K562 (cell line): ENCODE measurements around the gene SESN2. TPM values are rescaled to one million over a fixed set of nuclear protein-coding genes. Genes with fewer than 3 reads are reported as not detected.
A peak's percentile ranks its signal among the peaks of the same experiment; 100 is the strongest.

ENCODE experiments used
- ATAC-seq: fragments of 200-7000 bp; cut with Tn5 transposase; 3 replicates; pipeline ENCODE4 v1.9.1; 2020; ENCODE audit warnings: moderate library complexity
- BruUV-seq: library from RNA; stranded (reverse); fragments of 400-500 nt; replicated peaks from 2 replicates; lab custom pipeline; 2021; lab: Mats Ljungman, UMichigan
- CTCF ChIA-PET: fragments of 300-600 bp; formaldehyde crosslinking; extraction: SDS; loops from one replicate; lab custom pipeline; 2021; ENCODE audit warnings: low intra/inter-chr PET ratio; lab: Yijun Ruan, JAX
- POLR2A ChIA-PET: fragments of 300-600, 350-650 bp; sonication (Branson Sonifier 250); formaldehyde crosslinking; extraction: SDS; loops from one replicate; lab custom pipeline; 2021; ENCODE audit warnings: antibody characterized with exemption, inconsistent platforms; lab: Yijun Ruan, JAX
- DNase-seq, 4 experiments: peaks; one replicate each; pipeline versions ENCODE4 v3.0.0 to v3.0.0-alpha.2; 2011 to 2018; ENCODE audit warnings: low spot score in 3 of 4, mixed read lengths in 3 of 4; ENCODE audit errors: extremely low read depth in 1 of 4
- FAIRE-seq: peaks from 2 replicates; lab custom pipeline; 2011; peaks lifted over from hg19 to GRCh38; lab: Jason Lieb, UNC
- H2AFZ ChIP-seq: 2 replicates; pipeline ENCODE4 v1.6.0; 2011; ENCODE audit warnings: low read depth, low read length, control low read depth, inconsistent platforms
- H3K27ac ChIP-seq: fragments of 200-600 bp; 3 replicates; pipeline ENCODE4 v1.8.0; 2011; ENCODE audit warnings: low read depth, mild to moderate bottlenecking, control low read depth, inconsistent platforms, low read length, moderate library complexity, mixed read lengths; ENCODE audit errors: extremely low read depth
- H3K27me3 ChIP-seq, 2 experiments: fragments of 300-600 bp in 1 of 2; 2 replicates in 1 of 2; 3 replicates in 1 of 2; pipeline versions ENCODE4 v1.6.0 to v1.8.0; 2011; ENCODE audit warnings: inconsistent platforms in 2 of 2, low read length in 2 of 2, mild to moderate bottlenecking in 1 of 2, mixed read lengths in 1 of 2, moderate library complexity in 1 of 2; ENCODE audit not compliant: control insufficient read depth in 2 of 2, insufficient read depth in 2 of 2
- H3K36me3 ChIP-seq: fragments of 300-600 bp; 3 replicates; pipeline ENCODE4 v1.8.0; 2011; ENCODE audit warnings: mild to moderate bottlenecking, low read length, inconsistent platforms; ENCODE audit not compliant: control insufficient read depth, insufficient read depth
- H3K4me1 ChIP-seq, 2 experiments: fragments of 200-600 bp in 1 of 2; replicated peaks in 1 of 2; 2 replicates in 1 of 2; 3 replicates in 1 of 2; pipeline versions ENCODE4 v1.5.1 to v1.8.0; 2011; ENCODE audit warnings: inconsistent platforms in 2 of 2, low read length in 2 of 2, mild to moderate bottlenecking in 1 of 2, mixed read lengths in 1 of 2, moderate library complexity in 1 of 2; ENCODE audit not compliant: control insufficient read depth in 2 of 2, insufficient read depth in 2 of 2
- H3K4me2 ChIP-seq: 2 replicates; pipeline ENCODE4 v1.6.1; 2011; ENCODE audit warnings: low read length, control low read depth, inconsistent platforms, mixed read lengths; ENCODE audit not compliant: insufficient read depth
- H3K4me3 ChIP-seq: fragments of 200-600 bp; sonication (generic), shearing (Covaris generic); 2 replicates; pipeline ENCODE4 v1.5.1; 2016; ENCODE audit warnings: control low read depth, inconsistent platforms
- H3K79me2 ChIP-seq: fragments of 200-600 bp; 3 replicates; pipeline ENCODE4 v1.8.0; 2011; ENCODE audit warnings: low read length, inconsistent platforms; ENCODE audit not compliant: control insufficient read depth, insufficient read depth
- H3K9ac ChIP-seq, 2 experiments: 2 replicates each; pipeline versions ENCODE4 v1.6.0 to v1.6.1; 2011; ENCODE audit warnings: low read depth in 2 of 2, low read length in 2 of 2, control low read depth in 1 of 2, inconsistent platforms in 1 of 2, mild to moderate bottlenecking in 1 of 2, mixed read lengths in 1 of 2; ENCODE audit not compliant: insufficient read depth in 1 of 2
- H3K9me1 ChIP-seq: one replicate; pipeline ENCODE4 v1.6.0; 2011; ENCODE audit warnings: inconsistent platforms, mild to moderate bottlenecking, low read length, moderate library complexity; ENCODE audit not compliant: control insufficient read depth, insufficient read depth
- H3K9me3 ChIP-seq: replicated peaks from 2 replicates; pipeline ENCODE4 v1.5.1; 2011; ENCODE audit warnings: low read depth, low read length, inconsistent platforms; ENCODE audit not compliant: control insufficient read depth, insufficient read depth
- H4K20me1 ChIP-seq: replicated peaks from 2 replicates; pipeline ENCODE4 v1.6.1; 2011; ENCODE audit warnings: low read length, inconsistent platforms, mixed read lengths; ENCODE audit not compliant: control insufficient read depth, insufficient read depth
- CHCHD3 ChIP-seq: fragments of 250-450 bp; sonication (Bioruptor Pico); IDR thresholded peaks from 2 replicates; pipeline ENCODE4 v2.1.2; 2022; ENCODE audit warnings: mild to moderate bottlenecking
- FOXP4 ChIP-seq: sonication (generic); formaldehyde crosslinking; IDR thresholded peaks from 2 replicates; pipeline ENCODE4 v1.8.0; 2022; ENCODE audit warnings: mild to moderate bottlenecking, missing genetic modification reagents, borderline replicate concordance
- MEF2A ChIP-seq: IDR thresholded peaks from 2 replicates; pipeline ENCODE4 v1.6.1; 2011; ENCODE audit warnings: low read depth, mild to moderate bottlenecking, low read length, moderate library complexity; ENCODE audit not compliant: control insufficient read depth
- NFATC3 ChIP-seq: fragments of 450-650 bp; IDR thresholded peaks from 2 replicates; pipeline ENCODE4 v1.6.1; 2017; ENCODE audit warnings: mild to moderate bottlenecking
- PCBP1 ChIP-seq: fragments of 200-400 bp; formaldehyde crosslinking; IDR thresholded peaks from 2 replicates; pipeline ENCODE4 v1.6.1; 2018; ENCODE audit warnings: mild to moderate bottlenecking, low read depth, low read length; ENCODE audit not compliant: poor library complexity, severe bottlenecking
- PHB2 ChIP-seq: fragments of 450-650 bp; IDR thresholded peaks from 2 replicates; pipeline ENCODE4 v1.6.1; 2017; ENCODE audit warnings: low read depth
- ZBTB33 ChIP-seq: sonication (generic); formaldehyde crosslinking; IDR thresholded peaks from 2 replicates; pipeline ENCODE4 v1.8.1; 2023; ENCODE audit warnings: mild to moderate bottlenecking, missing genetic modification reagents
- WGBS: fragments of 100-300 bp; shearing (Covaris generic); methylation state at CpG from one replicate; pipeline ENCODE4 v1.1.6; 2016; ENCODE audit warnings: low coverage, mixed read lengths; ENCODE audit not compliant: insufficient coverage; ENCODE audit errors: missing lambda C conversion rate; 5-methylcytosine and 5-hydroxymethylcytosine counted together
- in situ Hi-C: fragments of 300-500 bp; cut with MboI; formaldehyde crosslinking; loops from 4 replicates; pipeline ENCODE4 v1.15.0; 2018; ENCODE audit warnings: inconsistent platforms, mixed read lengths
- intact Hi-C: fragments of 100-400 bp; cut with micrococcal nuclease; formaldehyde crosslinking; loops from 2 replicates; pipeline ENCODE4 v1.14.2; 2022
- polyA plus RNA-seq, 8 experiments: library from polyadenylated mRNA; depleted of rRNA in 4 of 8; stranded (reverse) in 5 of 8; unstranded in 3 of 8; fragments of >200 nt; fragmentation: Nextera tagmentation in 2 of 8; fragmentation: Illumina TruSeq in 1 of 8; extraction: Ambion mirVana in 2 of 8; extraction: Trizol in 1 of 8; gene quantifications; 2 replicates each; pipeline versions ENCODE4 v1.2.1 to v1.2.3, GENCODE V29; 2011 to 2014; ENCODE audit warnings: inconsistent platforms in 1 of 8, missing spikeins in 1 of 8
- total RNA-seq, 7 experiments: library from RNA; depleted of rRNA in 6 of 7; stranded (reverse); fragments of >200 nt in 6 of 7; fragmentation: Illumina TruSeq in 2 of 7; extraction: Trizol in 2 of 7; gene quantifications; 2 replicates each; pipeline versions ENCODE4 v1.2.1 to v1.2.3, GENCODE V29; 2011 to 2021; ENCODE audit warnings: low replicate concordance in 1 of 7
- TF ChIP-seq, protein P1 (sequence below): fragments of 450-650 bp; formaldehyde crosslinking; IDR thresholded peaks from 2 replicates; pipeline ENCODE4 v1.4.0; 2022; ENCODE audit warnings: mild to moderate bottlenecking, moderate library complexity
- TF ChIP-seq, protein P2 (sequence below), 2 experiments: fragments of 450-650 bp in 1 of 2; sonication (generic) in 1 of 2; formaldehyde crosslinking; conservative IDR thresholded peaks; 2 replicates each; pipeline versions ENCODE4 v1.4.0 to v1.8.1; 2020 to 2022; ENCODE audit warnings: mild to moderate bottlenecking in 1 of 2, missing genetic modification reagents in 1 of 2

Gene SESN2
- total and polyA plus RNA-seq, 9 of the 15 experiments (the other 6 are each of a cell fraction or from before 2014, with no cell fraction given) = 3.7 to 71.3 (median 16.8) TPM

DNA sequence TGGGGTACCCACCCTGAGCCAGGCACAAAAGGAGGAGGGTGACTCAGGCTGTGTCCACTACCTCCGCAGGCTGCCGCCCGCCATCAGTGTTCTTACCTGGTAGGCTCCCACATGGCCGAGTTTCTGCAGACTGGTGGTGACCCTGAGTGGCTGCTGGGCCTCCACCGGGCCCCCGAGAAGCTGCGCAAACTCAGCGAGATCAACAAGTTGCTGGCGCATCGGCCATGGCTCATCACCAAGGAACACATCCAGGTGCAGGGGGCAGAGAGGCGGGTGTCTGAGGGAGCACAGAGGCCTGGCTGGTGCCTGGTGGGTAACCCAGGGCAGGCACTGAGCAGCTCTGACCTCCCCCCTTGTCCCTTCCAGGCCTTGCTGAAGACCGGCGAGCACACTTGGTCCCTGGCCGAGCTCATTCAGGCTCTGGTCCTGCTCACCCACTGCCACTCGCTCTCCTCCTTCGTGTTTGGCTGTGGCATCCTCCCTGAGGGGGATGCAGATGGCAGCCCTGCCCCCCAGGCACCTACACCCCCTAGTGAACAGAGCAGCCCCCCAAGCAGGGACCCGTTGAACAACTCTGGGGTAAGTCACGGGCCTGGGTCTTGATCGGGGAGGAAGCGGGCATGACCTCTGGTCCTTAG lies 13.0 kb downstream of the SESN2 start (continued):
- TF ChIP-seq FOXP4 (CRISPR knock-in tag) = no peak

DNA sequence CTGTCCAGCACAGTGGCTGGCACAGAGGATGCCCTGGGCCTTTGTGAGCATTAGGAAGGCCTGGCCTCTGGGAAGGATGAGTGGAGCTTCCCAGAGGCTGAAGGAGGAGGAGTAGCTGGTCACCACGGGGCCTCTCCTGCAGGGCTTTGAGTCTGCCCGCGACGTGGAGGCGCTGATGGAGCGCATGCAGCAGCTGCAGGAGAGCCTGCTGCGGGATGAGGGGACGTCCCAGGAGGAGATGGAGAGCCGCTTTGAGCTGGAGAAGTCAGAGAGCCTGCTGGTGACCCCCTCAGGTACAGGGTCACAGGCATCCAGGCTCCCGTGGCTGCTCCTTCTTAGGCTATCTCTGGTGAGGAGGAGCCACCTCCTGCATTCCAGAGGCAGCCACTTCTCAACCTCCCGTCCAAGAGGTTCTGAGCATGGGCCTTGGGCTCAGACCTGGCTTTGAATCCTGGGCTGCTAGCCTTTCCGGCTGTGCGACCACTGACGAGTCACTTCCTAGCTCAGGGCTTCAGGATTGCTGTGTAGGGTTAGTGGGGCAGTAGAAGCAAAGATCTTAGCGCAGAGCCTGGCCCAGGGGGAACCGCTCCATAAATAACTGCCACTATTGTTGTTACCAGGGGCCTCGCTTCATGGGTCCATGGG lies 14.0 kb downstream of the SESN2 start:
- no peaks in the 10 kb centered on the region for H3K9me1 ChIP-seq
- DNase-seq (peak in 2 of 4 experiments; percentile 12 to 23), FAIRE-seq (no peak), ATAC-seq (peak; percentile 6; the same call in 2 of the 3 replicates)
- H3K4me2 ChIP-seq = no peak overlapping the region
- no peaks in the 10 kb centered on the region for H3K27me3 ChIP-seq
- H3K36me3 ChIP-seq = peaks cover 82% of the 10 kb centered on the region; the same call in 2 of the 3 replicates
- BruUV-seq = no TSS peak
- H3K27ac ChIP-seq = no peak overlapping the region
- H2AFZ ChIP-seq = no peak overlapping the region
- WGBS = 86% methylated on average over 17 of the region's 17 CpGs
- intact Hi-C loops (no loop called here), in situ Hi-C loops (no loop called here)
- H3K4me3 ChIP-seq = no peak overlapping the region
- ChIA-PET CTCF (no interaction called here), POLR2A (interaction anchor here (0.6 to 22.4 kb wide), 9 partner anchors 5 to 1124 kb away, joined by 3 to 547 read pairs (median 4); partner anchors contain the start of genes ATP5IF1 and SESN2)
- no peaks in the 10 kb centered on the region for H3K9me3 ChIP-seq
- peaks cover 3% of the 10 kb centered on the region; the same call in 1 of the 2 replicates for H4K20me1 ChIP-seq
- peak overlapping the region in 1 of 2 experiments; percentile 5; a peak in 1 of 4 replicates for H3K9ac ChIP-seq
- H3K79me2 ChIP-seq = peaks cover 17% of the 10 kb centered on the region
- H3K4me1 ChIP-seq = peaks cover 2 to 7% of the 10 kb centered on the region in 2 experiments; a peak in 3 of 5 replicates
- TF ChIP-seq PHB2 (no peak), MEF2A (no peak), PCBP1 (no peak), NFATC3 (no peak), CHCHD3 (CRISPR knock-in tag) (no peak), ZBTB33 (CRISPR knock-in tag) (peak; percentile 55; the same call in 1 of the 2 replicates)
- TF ChIP-seq, protein P1, sequence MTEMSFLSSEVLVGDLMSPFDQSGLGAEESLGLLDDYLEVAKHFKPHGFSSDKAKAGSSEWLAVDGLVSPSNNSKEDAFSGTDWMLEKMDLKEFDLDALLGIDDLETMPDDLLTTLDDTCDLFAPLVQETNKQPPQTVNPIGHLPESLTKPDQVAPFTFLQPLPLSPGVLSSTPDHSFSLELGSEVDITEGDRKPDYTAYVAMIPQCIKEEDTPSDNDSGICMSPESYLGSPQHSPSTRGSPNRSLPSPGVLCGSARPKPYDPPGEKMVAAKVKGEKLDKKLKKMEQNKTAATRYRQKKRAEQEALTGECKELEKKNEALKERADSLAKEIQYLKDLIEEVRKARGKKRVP (CRISPR knock-in tag) = no peak
- TF ChIP-seq, protein P2, sequence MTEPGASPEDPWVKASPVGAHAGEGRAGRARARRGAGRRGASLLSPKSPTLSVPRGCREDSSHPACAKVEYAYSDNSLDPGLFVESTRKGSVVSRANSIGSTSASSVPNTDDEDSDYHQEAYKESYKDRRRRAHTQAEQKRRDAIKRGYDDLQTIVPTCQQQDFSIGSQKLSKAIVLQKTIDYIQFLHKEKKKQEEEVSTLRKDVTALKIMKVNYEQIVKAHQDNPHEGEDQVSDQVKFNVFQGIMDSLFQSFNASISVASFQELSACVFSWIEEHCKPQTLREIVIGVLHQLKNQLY (CRISPR knock-in tag; conservative IDR thresholded peaks at IDR 0.05) = no peak
